Effector memory CD4-positive, alpha-beta T cell (primary cell): ENCODE data around the gene KATNB1.
"Not testable (repeated sequence)": the region's sequence is repeated elsewhere in the genome, so short reads cannot be mapped to it uniquely, and the experiment has no call there.

Experiments
- DNase-seq, 3 donors: peaks; one replicate each; pipeline ENCODE4 v3.0.0-alpha.2; 2020
- H3K27ac ChIP-seq: 2 replicates; pipeline ENCODE4 v1.7.0; 2013; ENCODE audit warnings: mild to moderate bottlenecking, low read length, moderate library complexity; ENCODE audit not compliant: insufficient read depth, poor library complexity, severe bottlenecking
- H3K27me3 ChIP-seq: replicated peaks from 2 replicates; pipeline ENCODE4 v1.7.0; 2013; ENCODE audit warnings: mild to moderate bottlenecking, low read length; ENCODE audit not compliant: insufficient read depth, control insufficient read depth, poor library complexity, severe bottlenecking
- H3K36me3 ChIP-seq: 2 replicates; pipeline ENCODE4 v1.7.0; 2013; ENCODE audit warnings: mild to moderate bottlenecking, low read length, moderate library complexity; ENCODE audit not compliant: control insufficient read depth, insufficient read depth
- H3K4me1 ChIP-seq: 2 replicates; pipeline ENCODE4 v1.7.0; 2013; ENCODE audit warnings: low read length, mild to moderate bottlenecking; ENCODE audit not compliant: control insufficient read depth, insufficient read depth, poor library complexity, severe bottlenecking
- H3K4me3 ChIP-seq: 2 replicates; pipeline ENCODE4 v1.7.0; 2013; ENCODE audit warnings: low read length, low read depth, mild to moderate bottlenecking; ENCODE audit not compliant: insufficient read depth, poor library complexity, severe bottlenecking
- H3K9me3 ChIP-seq: 2 replicates; pipeline ENCODE4 v1.7.0; 2013; ENCODE audit warnings: mild to moderate bottlenecking, low read length, moderate library complexity; ENCODE audit not compliant: control insufficient read depth

The KATNB1 gene

GRCh38 chr16:57781349-57781740 lies 45.8 kb downstream of the KATNB1 start:
- Histone ChIP-seq H3K27ac (no peak overlapping the region), H3K27me3 (no peaks in the 10 kb centered on the region), H3K9me3 (no peaks in the 10 kb centered on the region), H3K4me1 (no peaks in the 10 kb centered on the region), H3K4me3 (no peak overlapping the region), H3K36me3 (no peaks in the 10 kb centered on the region)
- DNase-seq: no peak

GRCh38 chr16:57781741-57782606 lies 46.4 kb downstream of the KATNB1 start:
- H3K4me3 ChIP-seq: no peak overlapping the region
- DNase-seq: no peak
- no peaks in the 10 kb centered on the region for H3K36me3 ChIP-seq
- no peaks in the 10 kb centered on the region for H3K27me3 ChIP-seq
- H3K4me1 ChIP-seq: no peaks in the 10 kb centered on the region
- no peaks in the 10 kb centered on the region for H3K9me3 ChIP-seq
- no peak overlapping the region for H3K27ac ChIP-seq

GRCh38 chr16:57782607-57783055 lies 47.1 kb downstream of the KATNB1 start:
- not testable (repeated sequence) for H3K9me3 ChIP-seq, DNase-seq, H3K27me3 ChIP-seq, H3K36me3 ChIP-seq, H3K27ac ChIP-seq, H3K4me1 ChIP-seq, H3K4me3 ChIP-seq

GRCh38 chr16:57783116-57783515 lies 47.5 kb downstream of the KATNB1 start:
- DNase-seq: no peak
- no peak overlapping the region for H3K27ac ChIP-seq
- no peaks in the 10 kb centered on the region for H3K4me1 ChIP-seq
- no peaks in the 10 kb centered on the region for H3K9me3 ChIP-seq
- no peaks in the 10 kb centered on the region for H3K27me3 ChIP-seq
- H3K4me3 ChIP-seq: no peak overlapping the region
- H3K36me3 ChIP-seq: no peaks in the 10 kb centered on the region

GRCh38 chr16:57783883-57784282 lies 48.3 kb downstream of the KATNB1 start:
- Histone ChIP-seq H3K4me3 (no peak overlapping the region), H3K4me1 (no peaks in the 10 kb centered on the region), H3K27me3 (no peaks in the 10 kb centered on the region), H3K36me3 (no peaks in the 10 kb centered on the region), H3K9me3 (no peaks in the 10 kb centered on the region), H3K27ac (no peak overlapping the region)
- DNase-seq: no peak

GRCh38 chr16:57784334-57784733 lies 48.8 kb downstream of the KATNB1 start:
- Histone ChIP-seq H3K27ac (no peak overlapping the region), H3K9me3 (no peaks in the 10 kb centered on the region), H3K27me3 (no peaks in the 10 kb centered on the region), H3K4me1 (no peaks in the 10 kb centered on the region), H3K36me3 (no peaks in the 10 kb centered on the region), H3K4me3 (no peak overlapping the region)
- DNase-seq: no peak

- H3K36me3 ChIP-seq: no peaks in the 10 kb centered on the region
Observed at GRCh38 chr16:57785385-57785784, 49.8 kb downstream of the KATNB1 start.

GRCh38 chr16:57785924-57786323 lies 50.4 kb downstream of the KATNB1 start:
- Histone ChIP-seq H3K36me3 (no peaks in the 10 kb centered on the region), H3K4me1 (no peaks in the 10 kb centered on the region), H3K27me3 (no peaks in the 10 kb centered on the region), H3K4me3 (no peak overlapping the region), H3K27ac (no peak overlapping the region), H3K9me3 (no peaks in the 10 kb centered on the region)
- DNase-seq: no peak

More at GRCh38 chr16:57785385-57785784, 49.8 kb downstream of the KATNB1 start:
- Histone ChIP-seq H3K27me3 (no peaks in the 10 kb centered on the region), H3K4me3 (no peak overlapping the region), H3K4me1 (no peaks in the 10 kb centered on the region), H3K9me3 (no peaks in the 10 kb centered on the region), H3K27ac (no peak overlapping the region)
- DNase-seq: no peak

GRCh38 chr16:57786632-57787518 lies 51.3 kb downstream of the KATNB1 start:
- no peaks in the 10 kb centered on the region for H3K27me3 ChIP-seq
- no peaks in the 10 kb centered on the region for H3K36me3 ChIP-seq
- H3K27ac ChIP-seq: no peak overlapping the region
- no peak overlapping the region for H3K4me3 ChIP-seq
- no peak for DNase-seq
- H3K4me1 ChIP-seq: no peaks in the 10 kb centered on the region
- H3K9me3 ChIP-seq: no peaks in the 10 kb centered on the region

GRCh38 chr16:57787519-57787905 lies 51.9 kb downstream of the KATNB1 start:
- Histone ChIP-seq H3K27ac (no peak overlapping the region), H3K4me1 (no peaks in the 10 kb centered on the region), H3K27me3 (no peaks in the 10 kb centered on the region), H3K36me3 (no peaks in the 10 kb centered on the region), H3K4me3 (no peak overlapping the region), H3K9me3 (no peaks in the 10 kb centered on the region)
- no peak for DNase-seq
